Measurements from ENCODE around the gene CCDC80.

Gene CCDC80

DNA sequence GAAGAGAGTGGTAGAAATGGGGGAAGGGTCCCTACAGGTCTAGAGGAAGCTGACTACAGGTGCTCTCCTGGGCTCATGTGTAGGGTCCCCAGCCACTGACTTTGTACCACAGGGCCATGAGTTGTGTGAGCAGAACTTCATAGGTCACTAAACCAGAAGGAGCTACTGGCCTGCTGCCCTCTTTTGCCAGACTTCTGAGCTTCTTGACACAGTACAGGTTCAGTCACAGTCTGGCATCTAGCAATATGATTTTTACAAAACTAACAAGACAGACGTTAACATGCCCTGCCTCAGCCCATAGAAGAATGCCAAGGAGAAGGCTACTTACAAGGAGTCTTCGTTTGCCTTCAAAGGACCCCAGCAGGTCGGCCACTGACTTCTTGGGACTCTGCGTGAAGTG lies 3.2 kb downstream of the CCDC80 start:
- TF ChIP-seq, protein P1, sequence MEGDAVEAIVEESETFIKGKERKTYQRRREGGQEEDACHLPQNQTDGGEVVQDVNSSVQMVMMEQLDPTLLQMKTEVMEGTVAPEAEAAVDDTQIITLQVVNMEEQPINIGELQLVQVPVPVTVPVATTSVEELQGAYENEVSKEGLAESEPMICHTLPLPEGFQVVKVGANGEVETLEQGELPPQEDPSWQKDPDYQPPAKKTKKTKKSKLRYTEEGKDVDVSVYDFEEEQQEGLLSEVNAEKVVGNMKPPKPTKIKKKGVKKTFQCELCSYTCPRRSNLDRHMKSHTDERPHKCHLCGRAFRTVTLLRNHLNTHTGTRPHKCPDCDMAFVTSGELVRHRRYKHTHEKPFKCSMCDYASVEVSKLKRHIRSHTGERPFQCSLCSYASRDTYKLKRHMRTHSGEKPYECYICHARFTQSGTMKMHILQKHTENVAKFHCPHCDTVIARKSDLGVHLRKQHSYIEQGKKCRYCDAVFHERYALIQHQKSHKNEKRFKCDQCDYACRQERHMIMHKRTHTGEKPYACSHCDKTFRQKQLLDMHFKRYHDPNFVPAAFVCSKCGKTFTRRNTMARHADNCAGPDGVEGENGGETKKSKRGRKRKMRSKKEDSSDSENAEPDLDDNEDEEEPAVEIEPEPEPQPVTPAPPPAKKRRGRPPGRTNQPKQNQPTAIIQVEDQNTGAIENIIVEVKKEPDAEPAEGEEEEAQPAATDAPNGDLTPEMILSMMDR (IDR thresholded peaks at IDR 0.05), result no peak

GRCh38 chr3:112635674-112636073 lies 5.3 kb downstream of the CCDC80 start:
- TF ChIP-seq, protein P1 (IDR thresholded peaks at IDR 0.05), result no peak

DNA sequence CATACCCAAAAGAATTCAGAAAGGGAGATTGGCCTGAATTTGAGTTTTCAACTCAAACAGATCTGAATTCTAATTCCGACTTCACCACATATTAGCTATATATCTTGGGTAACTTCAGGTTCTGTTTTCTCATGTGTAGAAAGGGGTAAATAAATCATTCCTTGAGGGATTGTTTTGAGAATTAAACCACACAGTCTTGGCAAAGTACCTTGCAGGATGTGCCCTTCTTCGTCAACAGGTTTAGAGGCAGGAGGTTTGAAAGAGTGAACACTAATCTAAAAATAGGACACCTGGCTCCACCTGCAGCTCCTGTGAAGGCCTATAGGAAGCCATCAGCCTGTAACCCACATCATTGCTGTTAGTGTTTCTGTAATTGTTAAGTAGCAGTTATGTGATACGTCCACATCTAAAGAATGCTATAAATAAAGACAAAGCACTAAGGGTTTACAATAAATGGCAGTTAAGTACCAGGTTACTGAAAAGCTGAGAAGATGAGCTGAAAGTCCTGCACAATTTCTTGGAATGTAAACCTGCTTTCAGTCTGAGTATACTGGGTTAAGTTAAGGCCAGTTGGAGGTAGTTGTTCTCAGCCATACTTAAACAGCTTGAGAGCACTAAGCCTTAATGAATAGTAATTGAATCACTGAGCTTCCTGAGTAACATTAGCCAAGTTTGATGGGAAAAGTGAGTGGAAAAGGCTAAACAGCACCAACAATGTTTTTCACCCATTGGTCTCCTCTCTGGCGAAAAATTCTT lies 6.0 kb downstream of the CCDC80 start:
- TF ChIP-seq, protein P1 (IDR thresholded peaks at IDR 0.05), result no peak

DNA sequence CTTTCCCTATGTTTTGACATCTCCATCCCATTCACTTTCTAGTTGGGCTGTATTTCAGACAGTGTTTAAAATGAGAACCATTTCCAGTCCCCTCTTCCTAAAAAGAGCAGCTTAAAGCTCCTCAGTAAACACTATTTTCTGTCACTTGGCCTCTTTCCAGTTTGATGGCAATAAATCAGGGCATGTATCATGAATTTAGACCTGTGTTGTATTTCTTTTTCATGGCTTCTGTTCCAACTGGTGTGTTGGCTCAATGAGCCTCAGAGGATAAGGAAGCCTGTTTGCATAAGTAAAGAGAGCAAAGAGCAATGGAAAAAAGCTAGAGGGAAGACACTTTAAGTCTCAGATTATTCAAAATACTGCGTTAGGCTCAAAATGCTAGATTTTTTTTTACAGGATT lies 7.2 kb downstream of the CCDC80 start:
- TF ChIP-seq, protein P1 (IDR thresholded peaks at IDR 0.05), result no peak

DNA sequence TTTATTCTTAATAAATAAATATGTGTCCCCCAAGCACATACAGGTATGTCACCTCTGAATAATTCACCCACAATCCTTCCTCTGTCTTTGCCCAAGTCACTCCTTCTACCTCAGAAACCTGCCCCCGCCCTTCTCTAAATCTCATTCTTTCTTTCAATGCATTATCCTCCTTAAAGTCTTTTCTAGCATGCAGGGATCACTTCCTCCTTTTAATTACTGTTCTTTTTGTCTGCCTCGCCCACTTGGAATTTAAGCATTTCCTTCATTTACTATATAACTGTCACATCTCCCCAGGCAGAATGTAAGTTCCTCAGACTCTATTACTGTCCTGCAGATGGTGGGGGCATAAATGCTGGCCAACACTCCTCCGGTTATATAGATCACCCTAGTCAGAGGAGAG lies 7.8 kb downstream of the CCDC80 start:
- TF ChIP-seq, protein P1 (IDR thresholded peaks at IDR 0.05), result no peak

- TF ChIP-seq, protein P1 (IDR thresholded peaks at IDR 0.05), result no peak
Measured at GRCh38 chr3:112632596-112632995, 8.3 kb downstream of the CCDC80 start.

GRCh38 chr3:112631257-112631656 lies 9.7 kb downstream of the CCDC80 start:
- TF ChIP-seq, protein P1 (IDR thresholded peaks at IDR 0.05), result no peak

- TF ChIP-seq, protein P1 (IDR thresholded peaks at IDR 0.05), result no peak
Measured at GRCh38 chr3:112629425-112629824, 11.5 kb downstream of the CCDC80 start.

All from LNCAP (cell line).